Stimulated activated CD4-positive, alpha-beta T cell treated with anti-CD3 and anti-CD28 coated beads, Interleukin-1b, Interleukin-23, amount 100 ng/mL, for 24 hours (primary cell): ENCODE measurements around the gene GSG1L.
"Not testable (repeated sequence)": the region's sequence is repeated elsewhere in the genome, so short reads cannot be mapped to it uniquely, and the experiment has no call there.

ENCODE experiments used
- DNase-seq, 4 experiments: peaks; one replicate each; pipeline ENCODE4 v3.0.0-alpha.2; 2020; ENCODE audit warnings: low read depth in 4 of 4, low spot score in 1 of 4

Gene GSG1L

DNA sequence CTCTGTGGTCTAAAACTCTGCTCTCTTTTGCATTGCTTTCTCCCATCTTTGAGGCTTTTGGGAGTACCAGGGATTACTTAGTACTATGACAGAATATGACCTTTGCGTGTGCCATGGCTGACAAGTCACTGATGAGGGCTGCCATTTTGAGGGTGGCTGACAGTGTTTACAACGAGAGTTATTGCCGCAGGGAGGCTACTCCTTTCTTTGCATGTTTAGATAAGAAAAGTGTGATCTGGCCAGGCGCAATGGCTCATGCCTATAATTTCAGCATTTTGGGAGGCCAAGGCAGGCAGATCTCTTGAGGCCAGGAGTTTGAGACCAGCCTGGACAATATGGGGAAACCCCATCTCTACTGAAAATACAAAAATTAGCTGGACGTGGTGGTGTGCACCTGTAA lies 77.5 kb downstream of the GSG1L start:
- DNase-seq = no peak

DNA sequence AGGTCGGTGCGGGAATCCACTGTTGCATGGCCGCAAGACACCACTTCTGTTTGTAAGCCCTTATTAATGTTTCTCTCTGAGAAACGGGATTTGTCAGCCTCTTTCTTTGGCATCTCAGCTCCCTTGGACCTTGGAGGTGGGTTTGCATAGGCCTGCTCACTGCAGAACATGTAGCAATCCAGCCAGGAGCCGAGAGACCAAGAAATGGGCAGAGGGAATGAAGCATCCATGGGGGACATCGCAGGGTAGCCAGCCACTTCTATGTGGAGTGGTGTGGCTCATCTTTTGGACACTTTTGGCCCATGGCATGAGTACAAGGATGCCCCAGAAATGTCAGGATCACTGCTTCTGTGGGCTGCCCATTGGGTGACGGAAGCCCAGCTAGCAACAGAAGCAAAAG lies 79.4 kb downstream of the GSG1L start:
- DNase-seq = no peak

DNA sequence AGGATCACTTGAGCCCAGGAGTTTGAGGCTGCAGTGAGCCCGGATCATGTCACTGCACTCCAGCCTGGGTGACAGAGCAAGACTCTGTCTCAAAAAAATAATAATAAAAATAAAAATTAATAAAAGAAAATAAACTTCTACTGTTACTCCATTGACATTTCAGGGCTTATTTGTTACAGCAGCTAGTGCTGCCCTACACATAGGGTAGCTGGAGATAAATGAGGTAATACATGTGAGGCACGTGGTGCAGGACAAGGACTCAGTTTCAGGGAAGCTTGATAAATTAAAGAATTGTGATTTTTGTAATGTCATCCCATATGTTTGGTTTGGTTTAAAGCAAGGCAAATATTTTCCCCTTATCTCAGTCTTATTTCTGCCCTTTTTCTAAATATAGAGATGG lies 80.3 kb downstream of the GSG1L start:
- DNase-seq = no peak

DNA sequence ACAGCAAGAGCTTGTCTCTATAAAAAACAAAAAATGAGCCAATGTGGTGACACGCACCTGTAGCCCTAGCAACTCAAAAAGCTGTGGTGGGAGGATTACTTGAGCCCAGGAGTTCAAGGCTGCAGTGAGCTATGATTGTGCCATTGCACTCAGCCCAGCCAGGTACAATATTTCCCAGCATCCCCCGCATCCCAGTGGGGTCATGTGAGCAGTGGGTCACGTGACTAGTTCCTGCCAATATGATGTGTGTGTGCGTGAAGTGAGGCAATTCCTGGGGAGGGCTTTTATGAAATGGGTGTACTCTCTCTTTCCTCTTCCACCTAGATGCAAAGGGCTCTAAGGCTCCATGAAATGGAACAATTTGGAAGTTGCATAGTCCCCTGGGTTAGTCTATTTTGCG lies 81.3 kb downstream of the GSG1L start:
- DNase-seq = no peak

DNA sequence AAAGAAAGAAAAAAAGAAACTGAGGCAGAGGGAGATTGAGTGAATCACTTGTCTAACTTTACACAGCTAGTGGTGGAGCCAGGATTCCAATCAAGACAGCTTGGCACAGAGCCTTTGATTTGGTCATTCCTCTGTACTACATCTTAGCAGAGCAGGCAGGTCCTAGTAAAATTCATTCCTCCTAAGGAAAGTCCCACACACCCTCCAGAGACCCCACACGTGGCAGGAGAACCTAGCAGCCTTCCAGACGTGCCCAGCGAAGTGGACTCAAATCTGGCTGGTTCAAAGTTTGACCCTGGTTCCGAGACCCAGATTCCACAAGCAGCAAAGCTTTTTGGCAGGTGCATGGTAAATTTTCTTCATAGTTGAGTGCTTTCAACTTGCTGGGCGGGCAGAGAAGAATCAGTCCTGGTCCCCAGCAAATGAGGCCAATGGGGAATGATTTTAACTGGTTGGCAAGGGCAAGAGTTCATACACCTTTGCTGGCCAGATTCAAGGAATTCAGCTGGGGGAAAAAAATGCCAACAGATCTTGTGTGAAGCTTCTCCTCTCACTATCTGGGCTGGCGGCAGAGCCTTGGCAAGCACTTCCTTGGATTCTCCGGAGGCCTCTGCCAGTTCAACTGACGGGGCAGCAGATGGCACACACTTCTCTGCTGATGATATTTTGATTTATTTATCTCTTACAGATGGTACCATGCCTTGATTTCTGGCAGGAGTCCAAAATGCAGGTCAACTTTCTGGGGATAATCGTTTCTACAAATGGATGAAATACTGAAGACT lies 82.4 kb downstream of the GSG1L start:
- DNase-seq = no peak

DNA sequence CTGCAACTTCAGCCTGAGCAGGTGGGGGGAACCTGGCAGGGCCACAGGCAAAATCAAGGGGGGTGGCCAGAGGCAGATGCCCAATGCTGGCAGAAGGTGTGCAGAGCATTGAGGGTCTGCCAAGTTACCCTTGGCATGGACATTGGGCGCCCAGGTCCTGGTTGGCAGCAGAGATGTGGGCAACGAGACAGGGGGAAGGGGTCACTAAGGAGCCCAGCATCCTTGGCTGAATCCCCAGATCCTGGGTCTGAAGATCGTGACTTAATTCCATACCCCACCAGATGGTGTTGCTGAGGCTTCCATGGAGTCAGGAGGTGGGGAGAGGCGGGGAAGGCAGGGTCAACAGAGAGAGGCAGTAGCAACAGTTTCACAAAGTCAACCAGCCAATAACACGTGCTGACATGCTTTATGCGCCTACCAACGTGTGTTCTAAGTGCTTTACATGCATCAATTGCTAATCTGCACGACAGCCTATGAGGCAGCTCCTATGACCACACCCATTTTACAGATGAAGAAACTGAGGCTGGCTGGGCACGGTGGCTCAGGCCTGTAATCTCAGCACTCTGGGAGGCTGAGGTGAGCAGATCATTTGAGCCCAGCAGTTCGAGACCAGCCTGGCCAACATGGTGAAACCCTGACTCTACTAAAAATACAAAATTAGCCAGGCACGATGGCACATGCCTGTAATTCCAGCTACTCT lies 83.3 kb downstream of the GSG1L start:
- DNase-seq = no peak

DNA sequence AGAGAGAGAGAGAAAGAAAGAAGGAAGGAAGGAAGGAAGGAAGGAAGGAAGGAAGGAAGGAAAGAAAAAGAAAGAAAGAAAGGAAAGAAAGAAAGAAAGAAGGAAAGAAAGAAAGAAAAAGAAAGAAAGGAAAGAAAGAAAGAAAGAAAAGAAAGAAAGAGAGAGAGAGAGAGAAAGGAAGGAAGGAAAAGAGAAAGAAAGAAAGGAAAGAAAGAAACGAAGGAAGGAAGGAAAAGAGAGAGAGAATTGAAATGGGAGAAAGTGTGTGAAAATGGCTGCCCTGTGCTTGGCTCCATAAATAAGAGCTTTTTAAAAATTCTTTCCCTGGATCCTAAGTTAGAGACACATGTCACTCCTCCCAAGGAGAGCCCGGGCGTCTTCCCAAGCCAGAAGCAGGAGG lies 83.8 kb downstream of the GSG1L start:
- not testable (repeated sequence) for DNase-seq

DNA sequence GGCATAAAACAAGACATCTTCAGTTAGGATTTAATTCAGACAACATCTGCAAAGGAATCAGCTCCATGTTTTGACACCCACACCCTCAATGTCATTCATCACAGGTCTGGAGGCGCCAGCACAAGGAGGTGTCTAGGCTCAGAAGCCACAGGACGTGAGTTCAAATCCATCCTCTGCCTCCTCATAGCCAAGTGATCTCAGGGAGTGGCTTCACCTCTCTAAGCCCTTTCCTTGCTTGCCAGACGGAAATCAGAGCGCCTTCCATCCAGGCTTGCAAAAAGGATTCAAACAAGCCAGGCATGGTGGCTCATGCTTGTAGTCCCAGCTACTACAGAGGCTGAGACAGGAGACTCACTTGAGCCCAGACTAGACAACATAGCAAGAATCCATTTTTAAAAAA lies 84.6 kb downstream of the GSG1L start:
- DNase-seq = no peak

DNA sequence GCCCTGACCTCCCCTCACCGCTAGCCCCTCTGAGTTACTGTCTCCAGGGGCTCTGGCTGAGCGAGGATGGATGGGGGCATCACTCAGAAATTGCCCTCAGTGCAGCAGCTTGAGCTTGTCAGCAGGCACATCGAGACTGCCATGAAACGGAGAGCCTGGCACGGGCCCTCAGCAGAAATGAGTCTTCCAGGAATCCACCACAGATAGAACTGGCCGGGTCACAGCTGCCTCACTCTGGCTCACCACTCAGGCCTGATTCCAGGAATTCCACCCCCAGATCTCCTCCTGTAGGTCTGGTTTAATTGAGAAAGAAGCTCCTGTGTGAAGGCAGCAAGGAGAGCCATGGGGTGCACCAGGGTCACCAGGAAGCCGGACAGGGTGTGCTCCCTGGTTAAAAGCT lies 85.5 kb downstream of the GSG1L start:
- DNase-seq = no peak

DNA sequence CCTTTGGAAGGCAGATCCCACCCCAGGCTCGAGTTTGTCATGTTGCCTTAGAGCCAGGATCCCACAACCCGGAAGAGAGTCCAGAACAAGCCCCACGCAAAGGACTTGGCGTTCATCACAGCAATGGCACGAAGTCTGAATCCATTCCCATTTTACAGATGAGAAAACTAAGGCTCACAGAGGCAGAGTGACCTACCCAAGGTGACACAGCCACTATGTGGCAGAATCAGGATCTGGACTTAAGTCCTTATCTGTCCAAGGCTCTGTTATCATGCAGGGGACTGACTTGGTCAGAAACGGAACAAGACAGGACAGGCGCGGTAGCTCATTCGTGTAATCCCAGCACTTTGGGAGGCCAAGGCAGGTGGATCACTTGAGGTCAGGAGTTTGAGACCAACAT lies 86.5 kb downstream of the GSG1L start:
- no peak for DNase-seq

DNA sequence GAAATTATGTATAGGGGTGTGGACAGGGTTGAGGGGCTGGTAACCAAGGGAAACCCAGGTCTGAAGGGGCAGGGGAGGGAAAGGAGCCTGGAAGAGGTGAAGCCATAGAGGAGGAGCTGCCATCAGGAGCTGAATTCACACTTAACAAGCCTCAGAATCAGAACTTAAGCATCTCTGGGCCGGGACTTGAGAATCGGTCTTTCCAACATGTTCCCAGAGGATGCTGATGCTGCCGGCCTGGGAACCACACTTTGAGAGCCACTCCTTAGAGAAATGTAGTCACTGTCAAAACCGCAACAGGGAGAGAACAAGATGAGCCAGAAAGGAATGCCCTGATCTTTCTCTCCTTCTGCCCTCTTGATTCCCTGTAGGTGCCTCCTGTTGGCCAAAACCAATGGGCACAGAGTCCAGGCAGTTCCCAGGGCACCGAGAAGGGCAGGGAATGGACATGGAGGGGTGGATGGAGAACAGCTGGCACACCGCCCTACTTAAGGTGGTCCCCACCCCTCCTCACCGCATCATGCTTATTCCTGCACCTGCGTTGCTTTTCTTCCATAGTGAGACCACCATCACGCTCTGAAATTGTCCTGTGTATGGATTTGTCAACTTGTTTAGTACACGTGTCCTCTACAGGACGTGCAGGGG lies 88.5 kb downstream of the GSG1L start:
- no peak for DNase-seq

DNA sequence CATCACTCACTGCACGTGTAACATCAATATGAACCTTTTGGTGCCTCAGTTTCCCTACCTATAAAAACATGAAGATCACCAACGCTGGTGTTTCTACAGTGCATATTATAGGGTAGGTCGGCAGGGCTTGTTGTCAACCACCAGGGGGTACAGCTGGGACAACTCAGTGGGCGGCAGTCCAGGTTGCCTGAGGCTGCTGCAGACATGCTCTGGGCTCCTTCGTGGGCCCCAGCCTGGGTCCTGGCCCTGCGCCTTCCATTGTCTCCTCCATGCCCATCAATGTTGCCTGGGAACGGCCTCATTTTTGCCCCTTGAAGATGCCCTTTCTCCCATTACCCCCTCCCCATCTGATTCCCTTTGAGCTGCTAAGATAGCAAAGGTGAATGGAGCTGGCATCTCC lies 89.8 kb downstream of the GSG1L start:
- no peak for DNase-seq

DNA sequence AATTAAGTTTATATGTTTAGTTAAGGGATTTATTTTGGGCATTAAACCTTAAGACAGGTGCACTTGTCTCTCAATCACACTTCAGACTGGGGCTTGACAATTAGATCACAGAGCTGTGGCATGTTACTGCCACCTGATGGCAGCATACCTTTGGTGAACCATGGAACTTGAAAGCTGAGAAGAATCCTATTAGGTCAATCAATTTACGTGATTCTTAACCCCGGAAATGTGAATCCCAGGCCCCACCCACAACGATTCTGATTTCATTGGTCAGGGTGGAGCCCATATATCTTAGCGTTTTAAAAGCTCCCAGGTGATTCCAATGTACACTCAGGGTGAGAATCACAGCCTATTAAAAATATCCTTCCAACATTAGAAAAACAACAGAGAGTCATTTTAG lies 91.0 kb downstream of the GSG1L start:
- peak in 1 of 4 experiments; percentile 17 for DNase-seq

DNA sequence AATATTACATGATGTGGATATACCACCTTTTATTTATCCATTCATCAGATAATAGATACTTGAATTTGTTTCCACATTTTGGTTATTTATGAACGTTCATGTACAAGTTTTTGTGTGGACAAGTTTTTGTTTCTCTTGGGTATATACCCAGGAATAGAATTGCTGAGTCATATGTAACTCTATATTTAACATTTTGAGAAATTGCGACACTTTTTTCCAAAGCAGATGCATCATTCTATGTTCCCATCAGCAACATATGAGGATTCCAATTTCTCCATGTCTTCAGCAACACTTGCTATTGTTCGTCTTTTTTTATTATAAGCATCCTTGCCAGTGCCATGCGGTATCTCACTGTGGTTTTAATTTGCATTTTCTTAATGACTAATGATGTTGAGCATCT lies 93.9 kb downstream of the GSG1L start:
- no peak for DNase-seq

DNA sequence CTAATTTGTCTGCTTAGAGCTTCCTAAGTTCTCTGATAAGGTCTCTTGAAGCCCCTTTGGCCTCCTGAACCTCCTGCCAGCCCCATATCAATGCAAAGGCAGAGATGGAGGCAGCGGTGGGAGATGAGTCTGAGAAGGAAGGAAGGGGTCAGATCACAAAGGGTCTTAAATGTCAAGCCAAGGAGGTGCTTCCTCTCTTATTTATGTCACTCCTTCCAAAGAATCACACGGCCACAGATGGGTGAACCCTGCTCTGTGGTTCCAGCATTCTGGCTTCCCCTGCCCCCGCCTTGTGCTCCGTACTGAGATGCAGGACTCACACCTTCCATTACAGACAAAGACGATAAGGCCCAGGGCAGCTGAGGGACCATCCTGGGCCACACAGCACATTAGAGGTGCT lies 96.3 kb downstream of the GSG1L start:
- DNase-seq = no peak

DNA sequence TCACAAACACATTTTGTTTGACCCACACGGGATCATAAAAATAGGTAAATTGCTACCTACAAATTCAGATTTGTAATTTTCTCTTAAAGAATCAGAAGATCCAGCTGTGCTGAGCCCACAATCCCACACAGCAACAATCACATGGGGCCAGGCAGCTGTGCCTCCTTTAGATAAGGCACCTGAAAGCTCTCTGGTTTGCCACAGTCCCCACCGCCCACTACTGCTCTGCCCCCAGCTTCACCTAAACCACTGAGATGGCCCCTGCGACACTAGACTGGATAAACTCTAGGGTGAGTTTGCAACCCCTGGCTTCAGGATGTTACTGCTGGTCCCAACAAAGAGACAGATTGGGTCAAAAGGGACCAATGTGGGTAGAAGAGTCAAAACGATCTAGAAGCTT lies 96.8 kb downstream of the GSG1L start:
- no peak for DNase-seq

DNA sequence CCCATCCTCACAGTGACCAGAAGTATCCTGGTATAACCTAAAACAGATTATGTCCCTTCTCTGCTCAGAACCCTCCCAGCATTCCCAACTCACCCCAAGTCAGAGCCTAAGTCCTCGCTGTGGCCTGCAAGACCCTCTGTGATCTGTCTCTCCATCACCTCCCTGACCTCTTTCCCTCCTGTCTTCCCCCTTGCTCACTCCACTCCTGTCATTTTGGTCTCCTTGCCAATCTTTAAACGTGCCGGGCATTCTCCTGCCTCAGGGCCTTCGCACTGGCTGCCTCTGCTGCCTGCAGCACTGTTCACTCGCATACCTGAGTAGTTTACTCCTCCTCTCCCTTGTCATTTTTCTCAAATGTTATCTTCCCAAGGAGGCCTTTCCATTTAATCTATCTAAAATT lies 97.7 kb downstream of the GSG1L start:
- DNase-seq = no peak

DNA sequence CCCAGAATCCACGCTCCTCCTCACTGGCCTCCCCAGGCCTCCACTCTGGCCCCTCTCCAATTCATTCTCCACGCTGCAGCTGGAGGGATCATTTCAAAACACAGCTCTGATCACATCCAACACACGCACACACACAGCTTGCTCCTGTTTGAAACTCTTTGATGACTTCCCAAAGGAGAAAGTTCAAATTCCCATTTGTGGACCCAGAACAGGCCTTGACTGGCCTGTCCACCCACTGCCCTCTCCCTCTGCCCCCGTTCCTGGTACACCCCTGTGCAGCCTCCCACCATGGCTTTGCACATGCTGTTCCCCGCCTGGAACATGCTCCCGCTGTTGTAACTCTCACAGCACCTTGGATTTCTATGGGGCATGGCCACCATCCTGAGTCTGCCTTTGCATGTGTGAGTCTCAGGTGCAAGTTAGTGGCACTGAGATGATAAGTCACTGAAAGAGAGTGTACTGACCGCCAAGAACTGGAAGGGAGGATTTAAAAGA lies 100.0 kb downstream of the GSG1L start:
- no peak for DNase-seq

DNA sequence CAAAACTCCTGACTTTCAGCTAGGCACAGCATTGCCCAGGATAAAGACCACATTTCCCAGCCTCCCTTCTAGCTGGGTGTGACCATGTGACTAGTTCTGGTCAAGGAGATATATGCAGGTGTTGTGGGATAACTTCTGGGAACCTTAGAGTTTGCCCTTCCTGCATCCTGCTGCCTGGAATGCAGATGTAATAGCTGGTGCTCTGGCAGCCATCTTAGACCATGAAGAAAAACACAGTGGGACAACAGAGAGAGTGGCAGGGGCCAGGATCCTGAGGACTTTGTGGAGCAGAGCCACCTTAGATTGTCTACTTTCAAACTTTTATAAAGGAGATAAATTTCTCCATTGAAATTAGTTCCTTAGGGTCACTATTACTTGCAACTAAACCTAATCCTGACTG lies 101.3 kb downstream of the GSG1L start:
- DNase-seq = no peak

DNA sequence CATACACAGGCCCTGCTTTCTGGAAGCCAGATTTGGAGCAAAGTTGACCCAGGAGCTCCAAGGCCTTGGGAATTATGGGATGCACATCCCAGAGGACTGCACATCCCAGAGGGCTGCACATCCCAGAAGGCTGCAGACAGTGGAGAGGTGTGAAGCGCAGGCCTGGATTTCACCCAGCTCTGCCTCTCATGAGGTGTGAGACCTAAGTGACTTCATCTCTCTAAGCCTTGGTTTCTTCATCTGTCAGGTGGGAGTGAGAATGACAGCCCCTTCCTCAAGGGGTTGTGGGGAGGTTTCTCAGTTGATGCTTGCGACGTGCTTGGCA lies 102.3 kb downstream of the GSG1L start:
- DNase-seq = no peak

DNA sequence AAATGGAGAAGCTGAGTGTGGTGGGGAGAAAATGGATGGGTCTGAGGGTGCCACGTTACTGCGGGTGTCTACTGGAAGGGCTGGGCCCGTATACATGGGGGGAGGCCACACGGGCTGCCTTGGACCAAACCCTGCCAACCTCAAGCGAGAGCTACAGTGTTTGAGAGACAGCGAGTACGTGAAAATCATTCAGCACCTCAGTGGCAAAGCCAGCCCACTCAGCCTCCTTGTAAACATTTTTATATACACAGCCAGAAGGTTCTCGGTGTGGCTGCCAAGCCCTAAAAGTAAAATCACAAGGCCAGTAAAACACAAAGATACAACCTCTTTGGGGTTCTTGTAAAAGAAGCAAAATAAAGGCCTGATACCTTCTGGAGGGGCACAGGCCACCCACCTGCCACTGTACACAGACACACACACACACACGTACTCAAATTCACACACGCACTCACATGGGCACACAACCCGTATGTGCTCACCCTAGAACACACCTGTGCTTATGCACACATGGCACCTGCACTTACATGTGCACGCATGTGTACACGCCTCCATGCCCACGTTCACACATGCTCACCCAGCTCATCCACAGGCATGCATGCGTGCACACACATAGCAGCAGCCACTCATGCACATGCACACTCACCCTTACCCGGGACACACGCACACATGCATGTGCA lies 102.8 kb downstream of the GSG1L start:
- DNase-seq = no peak

DNA sequence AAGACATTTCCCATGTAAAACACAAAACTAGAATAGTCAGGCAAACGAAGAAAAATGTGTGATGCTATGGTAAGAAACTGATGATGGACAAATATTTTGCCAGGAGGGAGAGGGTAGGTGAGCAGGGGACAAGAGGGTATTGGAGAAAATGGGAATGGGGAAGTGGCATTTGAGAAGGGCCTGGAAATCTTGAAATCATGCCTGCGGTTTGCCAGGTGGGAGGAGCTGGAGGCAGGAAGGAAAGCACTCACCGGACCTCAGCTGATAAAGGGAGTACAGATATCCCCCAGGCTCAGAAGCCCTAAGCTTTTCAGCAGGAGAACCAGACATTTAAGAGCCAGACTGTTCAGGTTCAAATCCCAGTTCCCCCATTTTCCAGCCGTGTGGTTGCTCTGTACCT lies 103.6 kb downstream of the GSG1L start:
- no peak for DNase-seq
